B cell (primary cell): ENCODE measurements around the gene CLIP1.

Source experiments
- CTCF ChIP-seq: fragments of 200-600 bp; IDR thresholded peaks from one replicate; pipeline ENCODE4 v1.8.0; 2022; ENCODE audit warnings: antibody characterized with exemption, mild to moderate bottlenecking
- EZH2 ChIP-seq: IDR thresholded peaks from 2 replicates; pipeline ENCODE4 v1.6.1; 2012; ENCODE audit warnings: borderline replicate concordance, low read depth, mild to moderate bottlenecking, moderate library complexity, low read length; ENCODE audit not compliant: insufficient read depth, poor library complexity, severe bottlenecking

GRCh38 chr12:122413516-122414404 lies 8.7 kb downstream of the CLIP1 start:
- TF ChIP-seq EZH2 (no peak), CTCF (no peak)
